Activated CD4-positive, alpha-beta T cell treated with anti-CD3 and anti-CD28 coated beads, Interleukin-2, amount 50 U/mL, for 4 hours (primary cell): Measurements from ENCODE around the gene TRUB2.
"Not testable (repeated sequence)": the region's sequence is repeated elsewhere in the genome, so short reads cannot be mapped to it uniquely, and the experiment has no call there.

ENCODE experiments used
- DNase-seq, 2 experiments: peaks; one replicate each; pipeline ENCODE4 v3.0.0-alpha.2; 2020

The TRUB2 gene

DNA sequence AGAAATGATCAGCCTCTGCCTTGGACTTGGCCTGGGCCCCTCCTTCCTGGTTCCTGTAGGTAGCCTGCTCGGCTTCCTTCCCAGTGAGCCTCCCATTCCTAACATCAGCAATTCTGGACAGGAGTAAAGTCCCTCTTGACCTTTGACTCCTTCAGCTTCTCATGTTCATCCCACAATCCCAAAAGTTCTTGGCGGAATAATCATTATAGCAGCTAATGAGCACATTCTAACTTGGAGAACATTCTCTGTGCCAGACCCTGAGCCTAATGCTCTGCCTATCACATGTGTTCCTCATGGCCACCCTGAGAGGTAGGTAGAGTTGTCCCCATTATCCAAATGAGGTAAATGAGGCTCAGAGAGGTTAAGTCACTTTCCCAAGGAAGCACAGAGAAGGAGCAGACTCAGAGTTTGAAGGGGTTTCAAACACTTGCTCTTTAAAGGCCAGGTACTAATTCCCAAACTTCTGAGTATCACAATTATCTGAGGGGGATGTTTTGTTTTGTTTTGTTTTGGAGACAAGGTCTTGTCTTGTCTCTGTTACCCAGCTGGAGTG lies 24.9 kb downstream of the TRUB2 start:
- no peak for DNase-seq

GRCh38 chr9:128296340-128297220 lies 25.7 kb downstream of the TRUB2 start:
- no peak for DNase-seq

DNA sequence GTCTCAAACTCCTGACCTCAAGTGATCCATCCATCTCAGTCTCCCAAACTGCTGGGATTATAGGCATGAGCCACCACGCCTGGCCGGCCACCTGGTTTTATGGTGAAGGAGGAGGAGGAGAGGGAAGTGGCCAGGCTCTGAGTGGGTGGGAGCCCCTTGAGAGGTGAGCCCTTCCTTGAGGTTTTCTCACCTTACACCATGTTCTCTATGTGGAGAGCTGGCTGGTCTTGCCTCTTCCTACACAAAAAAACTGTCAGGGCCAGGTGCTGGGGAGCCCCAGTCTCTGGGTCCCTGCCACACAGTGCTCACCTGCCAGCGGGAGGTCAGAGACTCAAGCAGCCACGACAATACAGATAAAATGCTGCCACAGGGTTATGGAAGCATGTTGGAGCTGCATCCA lies 28.1 kb downstream of the TRUB2 start:
- DNase-seq = no peak

GRCh38 chr9:128293091-128293490 lies 29.2 kb downstream of the TRUB2 start:
- DNase-seq = no peak

DNA sequence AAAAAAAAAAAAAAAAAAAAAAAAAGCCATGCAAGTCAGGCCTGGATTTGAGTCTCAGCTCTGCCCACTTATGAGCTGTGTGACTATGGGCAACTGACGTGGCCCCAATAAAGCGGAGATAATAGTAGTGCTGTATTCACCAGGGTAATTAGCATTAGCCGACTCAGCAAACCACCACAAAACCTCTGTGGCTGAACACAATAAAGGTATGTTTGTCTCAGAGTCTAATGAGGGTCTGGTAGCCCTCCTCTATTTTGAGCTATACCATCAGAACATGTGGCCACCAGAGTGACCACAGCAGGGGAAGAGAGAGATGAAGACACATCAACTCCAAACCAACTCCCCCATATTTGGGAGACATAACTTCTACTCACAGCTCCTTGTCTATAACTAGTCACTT lies 30.2 kb downstream of the TRUB2 start:
- DNase-seq = no peak

- DNase-seq = no peak
These were observed 33.8 kb downstream of the TRUB2 start for GRCh38 chr9:128288273-128289004.

DNA sequence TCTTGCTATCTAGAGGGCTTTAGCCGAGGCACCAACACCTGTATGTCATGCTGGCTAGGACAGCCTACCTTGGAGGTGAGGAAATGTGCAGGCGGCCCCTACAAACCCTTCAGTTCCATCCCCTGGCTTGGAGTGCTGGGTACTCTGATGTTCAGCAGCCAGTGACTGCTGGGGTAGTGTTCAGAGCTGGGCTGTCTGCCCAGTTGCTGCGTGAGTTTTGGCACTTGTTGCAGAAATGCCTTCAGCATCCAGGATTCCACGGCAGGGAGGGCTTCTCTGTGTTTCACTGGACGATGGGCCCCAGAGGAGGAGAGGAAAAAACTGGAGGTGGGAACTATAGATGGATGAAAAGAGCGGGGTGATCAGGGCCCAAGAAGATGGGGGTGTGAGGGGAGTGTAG lies 35.8 kb downstream of the TRUB2 start:
- no peak for DNase-seq

- DNase-seq = no peak
These were observed 37.0 kb downstream of the TRUB2 start for GRCh38 chr9:128285033-128285784.

DNA sequence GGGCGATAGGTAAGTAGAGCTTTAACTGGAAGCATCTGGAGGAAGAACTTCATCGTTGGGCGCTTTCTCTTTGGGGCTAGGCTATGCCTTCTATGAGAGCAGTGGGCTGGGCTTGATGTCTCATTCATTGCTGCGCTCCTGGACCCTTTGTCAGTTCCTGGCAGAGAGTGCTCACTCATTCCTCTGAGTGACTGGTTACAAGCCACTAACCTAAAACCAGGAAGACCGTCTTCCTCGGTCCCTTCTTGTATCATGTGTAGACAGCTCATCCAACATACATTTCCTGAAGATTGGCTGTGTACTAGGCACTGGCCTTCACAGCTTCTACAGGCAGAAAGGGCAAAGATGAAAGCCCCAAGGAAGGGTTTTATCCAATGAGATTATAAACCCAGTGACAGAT lies 39.7 kb downstream of the TRUB2 start:
- no peak for DNase-seq

- DNase-seq = no peak
These were observed 42.1 kb downstream of the TRUB2 start for GRCh38 chr9:128280084-128280622.

DNA sequence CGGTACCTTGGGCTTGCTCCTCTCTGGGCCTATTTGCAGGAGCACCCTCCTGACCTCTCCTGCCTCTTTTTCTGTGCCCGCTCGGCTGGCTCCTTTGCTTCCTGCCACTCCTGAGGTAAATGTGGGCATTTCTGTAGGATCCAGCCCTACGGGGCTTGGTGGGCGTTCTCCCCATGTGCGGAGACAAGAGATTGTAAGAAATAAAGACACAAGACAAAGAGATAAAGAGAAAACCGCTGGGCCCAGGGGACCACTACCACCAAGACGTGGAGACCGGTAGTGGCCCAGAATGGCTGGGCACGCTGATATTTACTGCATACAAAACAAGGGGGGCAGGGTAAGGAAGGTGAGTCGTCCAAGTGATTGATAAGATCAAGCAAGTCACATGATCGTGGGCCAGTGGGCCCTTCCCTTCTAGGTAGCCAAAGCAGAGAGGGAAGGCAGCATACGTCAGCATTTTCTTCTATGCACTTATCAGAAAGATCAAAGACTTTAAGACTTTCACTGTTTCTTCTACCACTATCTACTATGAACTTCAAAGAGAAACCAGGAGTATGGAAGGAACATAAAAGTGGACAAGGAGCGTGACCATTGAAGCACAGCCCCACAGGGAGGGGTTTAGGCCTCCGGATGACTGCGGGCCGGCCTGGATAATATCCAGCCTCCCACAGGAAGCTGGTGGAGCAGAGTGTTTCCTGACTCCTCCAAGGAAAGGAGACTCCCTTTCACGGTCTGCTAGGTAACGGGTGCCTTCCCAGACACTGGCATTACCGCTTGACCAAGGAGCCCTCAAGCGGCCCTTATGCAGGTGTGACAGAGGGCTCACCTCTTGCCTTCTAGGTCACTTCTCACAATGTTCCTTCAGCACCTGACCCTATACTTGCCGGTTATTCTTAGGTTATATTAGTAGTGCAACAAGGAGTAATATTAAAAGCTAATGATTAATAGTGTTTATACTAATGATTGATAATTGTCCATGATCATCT lies 42.9 kb downstream of the TRUB2 start:
- DNase-seq = not testable (repeated sequence)

DNA sequence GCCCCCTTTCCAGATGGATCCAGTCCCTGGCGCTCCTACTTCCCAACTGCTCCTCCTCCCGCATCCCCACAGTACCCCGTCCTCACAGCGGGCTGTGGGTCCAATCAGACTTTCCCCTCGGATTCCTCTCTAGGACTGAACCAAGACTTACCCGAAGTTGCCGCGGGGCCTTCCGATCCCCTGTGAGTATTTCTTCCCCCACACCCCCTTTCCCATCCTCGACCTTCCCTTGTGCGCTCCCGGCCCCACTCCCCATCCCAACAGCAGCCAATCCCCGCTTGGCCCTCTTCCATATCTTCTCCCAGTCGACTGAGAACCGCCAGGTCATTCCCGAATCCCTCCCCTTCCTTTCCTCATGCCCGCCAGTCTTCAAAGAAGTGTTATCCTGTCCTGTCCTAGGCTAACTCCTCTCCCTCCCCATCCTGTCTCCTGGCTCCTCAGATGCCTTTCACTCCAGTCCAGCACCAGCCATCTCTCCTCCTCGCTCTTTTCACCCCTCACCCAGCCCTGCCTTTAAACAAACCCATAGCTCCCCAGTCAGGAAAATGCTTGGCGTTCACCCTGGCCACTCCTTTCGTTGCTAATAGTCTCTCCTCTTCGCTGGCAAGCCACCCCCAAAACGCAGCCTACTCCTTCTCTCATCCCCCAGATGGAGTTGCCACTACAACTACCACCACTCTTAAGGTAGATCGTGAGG lies 45.5 kb downstream of the TRUB2 start:
- peak in 1 of 2 experiments; percentile 9 for DNase-seq

DNA sequence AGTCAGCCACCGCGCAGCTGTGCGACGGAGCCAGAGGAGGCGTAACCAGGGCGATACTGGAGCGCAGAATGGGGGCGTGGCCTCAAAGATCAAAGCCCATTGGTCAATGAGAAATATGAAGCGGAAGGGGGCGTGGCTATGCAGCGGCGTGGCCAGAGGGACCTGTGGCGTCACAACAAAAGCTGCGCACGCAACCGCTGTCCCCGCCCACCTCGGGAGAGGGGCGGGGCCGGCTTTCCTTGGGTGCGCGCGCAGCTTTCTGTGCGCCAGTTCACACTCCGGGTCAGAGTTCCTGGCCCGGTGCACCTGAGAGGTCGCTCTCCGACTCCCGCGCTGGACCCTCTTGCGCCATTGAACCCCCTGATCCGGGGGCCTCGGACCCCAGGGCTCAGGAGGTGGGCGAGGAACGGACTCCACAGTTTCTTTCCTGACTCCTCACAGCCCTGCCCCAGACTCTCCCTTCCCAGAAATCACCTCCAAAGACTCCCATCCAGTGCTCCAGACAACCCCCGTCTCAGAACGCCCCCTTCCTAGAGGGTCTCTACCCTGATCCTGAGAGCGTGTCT lies 46.2 kb downstream of the TRUB2 start, which contains the start of gene SWI5:
Gene SWI5, plus strand, starts transcription at position 269 of the 566 bp plus-strand sequence.
- DNase-seq = peak; percentile 100

DNA sequence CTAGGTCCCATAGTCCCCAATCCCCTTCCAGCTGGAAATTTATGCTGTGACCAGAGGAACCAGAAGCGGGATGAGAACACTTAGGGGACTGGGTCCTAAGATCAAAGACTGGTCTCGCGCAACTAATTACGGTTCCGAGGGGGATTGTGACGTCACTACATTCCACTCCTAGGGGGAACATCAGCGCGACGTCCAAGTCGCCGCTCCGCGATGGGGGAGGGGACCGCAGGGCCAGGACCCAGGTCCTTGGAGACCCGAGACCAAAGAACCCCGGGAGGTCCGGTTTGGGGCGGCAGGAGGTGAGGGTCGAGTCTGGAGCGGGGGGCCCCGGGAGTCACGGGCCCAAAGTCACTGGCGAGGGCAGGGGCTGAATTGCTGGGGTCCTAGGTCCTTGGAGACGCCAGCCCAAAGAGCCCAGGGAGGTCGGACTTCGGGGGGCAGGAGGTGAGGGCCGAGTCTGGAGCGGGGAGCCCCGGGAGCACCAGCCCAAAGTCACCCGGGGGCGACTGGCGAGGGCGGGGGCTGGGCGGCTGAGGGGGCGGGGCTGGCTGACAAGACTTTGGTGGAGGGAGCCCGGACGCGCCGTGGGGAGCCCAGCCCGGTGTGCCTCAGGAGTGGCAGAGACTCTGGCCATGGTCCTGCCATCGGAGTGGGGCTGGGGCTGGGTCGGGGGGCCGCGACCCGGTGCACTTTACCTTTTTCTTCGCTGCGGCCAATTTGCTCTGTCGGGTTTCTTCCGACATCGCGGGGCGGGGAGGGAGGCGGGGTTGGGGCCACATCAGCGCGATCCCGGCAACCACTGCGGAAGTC lies 46.8 kb downstream of the TRUB2 start, which contains the start of gene GOLGA2:
Gene GOLGA2, minus strand, starts transcription at position 810 of the 810 bp plus-strand sequence. Its CDS starts 31 bp downstream, at position 779.
- DNase-seq = no peak

DNA sequence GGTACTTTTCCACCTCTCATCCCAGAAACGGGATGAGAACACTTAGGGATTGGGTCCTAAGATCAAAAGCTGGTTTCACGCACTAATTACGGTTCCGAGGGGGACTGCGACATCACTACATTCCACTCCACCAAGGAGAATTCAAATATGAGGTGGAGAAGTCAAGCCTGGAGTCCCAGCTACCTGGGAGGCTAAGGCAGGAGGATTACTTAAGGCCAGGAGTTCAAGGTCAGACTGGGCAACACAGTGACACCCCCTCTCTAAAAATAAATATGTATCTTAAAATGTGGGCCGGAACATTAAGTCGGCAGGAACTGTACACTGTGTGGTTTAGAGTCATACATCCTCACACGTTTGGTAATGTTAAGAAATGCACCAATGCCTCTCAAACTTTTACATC lies 48.0 kb downstream of the TRUB2 start:
- no peak for DNase-seq

- no peak for DNase-seq
These were observed 50.7 kb downstream of the TRUB2 start for GRCh38 chr9:128271512-128271911.

DNA sequence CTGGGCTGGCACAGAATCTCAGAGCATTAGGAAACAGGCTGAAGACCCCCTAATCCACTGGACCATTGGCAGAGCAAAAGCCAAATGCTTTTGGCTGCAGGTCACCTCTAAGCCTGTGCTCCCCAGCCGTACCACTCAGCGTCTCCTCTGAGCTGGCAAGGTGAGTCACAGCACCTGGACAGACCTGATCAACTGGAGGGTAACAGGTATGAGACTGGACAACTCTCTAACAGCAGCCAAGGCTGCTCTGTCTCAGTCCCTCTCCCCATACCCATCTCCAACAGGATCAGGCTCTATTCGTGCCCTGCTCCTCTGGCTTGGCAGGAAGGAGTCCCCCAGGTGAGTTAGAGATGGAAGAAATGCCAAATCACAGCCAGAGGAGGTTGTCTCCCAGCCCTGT lies 51.1 kb downstream of the TRUB2 start:
- DNase-seq = no peak

DNA sequence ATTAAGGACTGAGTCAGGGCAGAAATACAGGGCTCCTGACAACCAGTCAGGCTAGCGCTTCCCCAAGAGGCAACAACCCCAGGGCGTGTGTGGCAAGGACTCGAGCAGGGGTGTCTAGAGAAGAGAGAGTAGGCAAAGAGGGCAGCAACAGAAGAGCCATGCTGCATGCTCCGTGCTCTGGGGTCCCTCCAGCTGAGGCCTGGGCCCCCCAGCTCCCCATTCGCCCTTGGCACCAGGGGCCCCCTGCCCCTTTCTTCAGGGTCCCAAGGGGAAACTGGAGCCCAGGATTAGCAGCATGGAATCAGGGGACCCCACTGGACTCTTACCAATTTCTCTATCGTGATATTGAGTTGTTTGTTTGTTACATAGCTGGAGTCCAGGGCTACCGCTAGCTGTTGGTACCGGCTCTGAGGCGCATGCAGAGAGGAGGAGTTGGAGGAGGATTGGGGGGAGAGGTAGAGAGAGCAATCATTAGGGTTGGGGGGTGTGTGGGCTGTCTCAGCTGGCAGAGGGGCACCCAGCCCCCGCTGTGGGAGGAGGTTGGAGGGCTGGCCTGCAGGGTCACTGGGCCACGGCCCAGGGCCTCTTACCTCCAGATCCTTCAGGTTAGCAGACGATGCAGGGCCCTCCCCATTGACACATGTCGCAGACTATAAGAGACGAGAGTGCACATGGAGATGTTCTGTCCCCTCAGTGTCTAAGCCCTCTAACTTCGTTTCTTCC lies 55.2 kb downstream of the TRUB2 start:
- DNase-seq = no peak
